GM13977 (cell line): Measurements from ENCODE around the gene IYD.

Experiments
- DNase-seq: peaks from one replicate; pipeline ENCODE4 v3.0.0; 2012; ENCODE audit warnings: low spot score
- in situ Hi-C: fragments of 300-500 bp; cut with MboI; formaldehyde crosslinking; loops from one replicate; pipeline ENCODE4 v1.12.0; 2022; ENCODE audit warnings: low sequenced_read_pairs, low pct_unique_long_range_greater_than_20kb, mixed read lengths, inconsistent platforms; ENCODE audit not compliant: unreplicated experiment
- TF ChIP-seq, protein P1 (sequence below): IDR thresholded peaks from 2 replicates; pipeline ENCODE4 v1.5.1; 2012; ENCODE audit warnings: mild to moderate bottlenecking, control low read depth; ENCODE audit not compliant: insufficient read depth; ENCODE audit errors: extremely low read depth, missing control alignments

Gene IYD, protein sequence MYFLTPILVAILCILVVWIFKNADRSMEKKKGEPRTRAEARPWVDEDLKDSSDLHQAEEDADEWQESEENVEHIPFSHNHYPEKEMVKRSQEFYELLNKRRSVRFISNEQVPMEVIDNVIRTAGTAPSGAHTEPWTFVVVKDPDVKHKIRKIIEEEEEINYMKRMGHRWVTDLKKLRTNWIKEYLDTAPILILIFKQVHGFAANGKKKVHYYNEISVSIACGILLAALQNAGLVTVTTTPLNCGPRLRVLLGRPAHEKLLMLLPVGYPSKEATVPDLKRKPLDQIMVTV

GRCh38 chr6:150368762-150369161, at the start of gene IYD:
Gene IYD (plus strand): TSS chr6:150369012. CDS start chr6:150369032, 20 bp downstream.
- TF ChIP-seq, protein P1, sequence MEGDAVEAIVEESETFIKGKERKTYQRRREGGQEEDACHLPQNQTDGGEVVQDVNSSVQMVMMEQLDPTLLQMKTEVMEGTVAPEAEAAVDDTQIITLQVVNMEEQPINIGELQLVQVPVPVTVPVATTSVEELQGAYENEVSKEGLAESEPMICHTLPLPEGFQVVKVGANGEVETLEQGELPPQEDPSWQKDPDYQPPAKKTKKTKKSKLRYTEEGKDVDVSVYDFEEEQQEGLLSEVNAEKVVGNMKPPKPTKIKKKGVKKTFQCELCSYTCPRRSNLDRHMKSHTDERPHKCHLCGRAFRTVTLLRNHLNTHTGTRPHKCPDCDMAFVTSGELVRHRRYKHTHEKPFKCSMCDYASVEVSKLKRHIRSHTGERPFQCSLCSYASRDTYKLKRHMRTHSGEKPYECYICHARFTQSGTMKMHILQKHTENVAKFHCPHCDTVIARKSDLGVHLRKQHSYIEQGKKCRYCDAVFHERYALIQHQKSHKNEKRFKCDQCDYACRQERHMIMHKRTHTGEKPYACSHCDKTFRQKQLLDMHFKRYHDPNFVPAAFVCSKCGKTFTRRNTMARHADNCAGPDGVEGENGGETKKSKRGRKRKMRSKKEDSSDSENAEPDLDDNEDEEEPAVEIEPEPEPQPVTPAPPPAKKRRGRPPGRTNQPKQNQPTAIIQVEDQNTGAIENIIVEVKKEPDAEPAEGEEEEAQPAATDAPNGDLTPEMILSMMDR: no peak
- in situ Hi-C loops: no loop called here
- no peak for DNase-seq

- in situ Hi-C loops: no loop called here
- DNase-seq: no peak
- TF ChIP-seq, protein P1: no peak
Measured at GRCh38 chr6:150319924-150320323, 48.9 kb upstream of the IYD start.

- no peak for DNase-seq
- TF ChIP-seq, protein P1: no peak
- in situ Hi-C loops: no loop called here
Measured at GRCh38 chr6:150320442-150320841, 48.4 kb upstream of the IYD start.

DNA sequence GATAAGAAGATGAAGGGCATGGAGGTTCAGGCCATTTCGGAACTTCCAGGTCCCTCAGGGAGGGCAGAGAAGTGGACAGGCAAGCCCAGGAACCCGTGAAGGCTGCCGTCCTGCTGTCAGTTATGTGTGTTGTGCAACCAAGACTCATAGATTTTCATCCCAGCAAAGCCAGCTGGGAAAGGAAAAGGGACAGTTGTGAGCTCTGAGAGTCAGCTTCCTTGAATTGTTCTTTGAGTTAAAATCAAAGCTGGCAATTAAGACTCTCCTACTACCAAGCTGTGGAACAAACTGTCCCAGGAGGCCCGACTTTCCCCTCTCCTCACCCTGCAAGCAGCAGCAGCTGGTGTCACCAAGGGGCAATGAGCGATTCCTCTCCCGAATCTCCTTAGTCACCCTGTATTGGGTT, 46.3 kb upstream of the IYD start:
- TF ChIP-seq, protein P1: no peak
- in situ Hi-C loops: no loop called here
- no peak for DNase-seq

- TF ChIP-seq, protein P1: no peak
- in situ Hi-C loops: no loop called here
- DNase-seq: no peak
Measured at GRCh38 chr6:150323205-150323604, 45.6 kb upstream of the IYD start.

DNA sequence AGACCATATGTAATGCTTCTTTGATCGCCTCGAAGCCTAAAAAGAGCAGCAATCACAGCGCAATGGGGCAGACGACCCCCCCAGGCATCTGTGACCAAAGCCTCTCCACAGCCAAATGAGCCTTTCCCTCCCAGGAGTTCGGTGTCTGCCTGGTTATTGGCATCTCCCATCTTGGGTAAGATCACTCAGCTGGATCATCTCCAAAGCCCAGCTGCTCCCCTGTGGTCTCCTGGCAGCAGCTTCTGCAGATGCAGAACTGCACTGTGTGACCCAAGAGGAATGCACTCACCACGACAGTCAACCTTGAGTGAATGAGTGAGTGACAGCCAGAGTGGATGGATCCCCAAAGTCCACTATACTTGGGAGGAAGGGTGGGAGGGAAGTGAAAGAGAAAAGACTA, 44.8 kb upstream of the IYD start:
- no peak for DNase-seq
- in situ Hi-C loops: no loop called here
- TF ChIP-seq, protein P1: no peak
